ENCODE data around the gene SUN2.

Gene SUN2

GRCh38 chr22:38753948-38754750 is 1.6 kb downstream of the SUN2 start:
- DNase-seq (ENCODE audit: low read depth): no peak

GRCh38 chr22:38751422-38752346 is 4.1 kb downstream of the SUN2 start:
- DNase-seq (ENCODE audit: low read depth): no peak

- no peak for DNase-seq (ENCODE audit: low read depth)
Observed at GRCh38 chr22:38751066-38751421, 4.8 kb downstream of the SUN2 start.

- DNase-seq (ENCODE audit: low read depth): no peak
Observed at GRCh38 chr22:38750638-38751037, 5.2 kb downstream of the SUN2 start.

- DNase-seq (ENCODE audit: low read depth): no peak
Observed at GRCh38 chr22:38750104-38750503, 5.7 kb downstream of the SUN2 start.

- DNase-seq (ENCODE audit: low read depth): no peak
Observed at GRCh38 chr22:38748487-38749136, 7.2 kb downstream of the SUN2 start.

GRCh38 chr22:38745676-38746460 is 9.9 kb downstream of the SUN2 start:
- no peak for DNase-seq (ENCODE audit: low read depth)

GRCh38 chr22:38744981-38745380 is 10.8 kb downstream of the SUN2 start:
- DNase-seq (ENCODE audit: low read depth): no peak

- no peak for DNase-seq (ENCODE audit: low read depth)
Observed at GRCh38 chr22:38742176-38742942, 13.4 kb downstream of the SUN2 start.

- DNase-seq (ENCODE audit: low read depth): no peak
Observed at GRCh38 chr22:38741576-38741975, 14.2 kb downstream of the SUN2 start.

GRCh38 chr22:38741166-38741565 is 14.6 kb downstream of the SUN2 start:
- DNase-seq (ENCODE audit: low read depth): no peak

GRCh38 chr22:38740754-38741153 is 15.0 kb downstream of the SUN2 start:
- DNase-seq (ENCODE audit: low read depth): no peak

GRCh38 chr22:38740116-38740723 is 15.6 kb downstream of the SUN2 start:
- DNase-seq (ENCODE audit: low read depth): no peak

- no peak for DNase-seq (ENCODE audit: low read depth)
Observed at GRCh38 chr22:38739300-38740055, 16.3 kb downstream of the SUN2 start.

- DNase-seq (ENCODE audit: low read depth): no peak
Observed at GRCh38 chr22:38738475-38739070, 17.2 kb downstream of the SUN2 start.

- no peak for DNase-seq (ENCODE audit: low read depth)
Observed at GRCh38 chr22:38737302-38738060, 18.3 kb downstream of the SUN2 start.

GRCh38 chr22:38736257-38736570 is 19.6 kb downstream of the SUN2 start:
- DNase-seq (ENCODE audit: low read depth): no peak

GRCh38 chr22:38735465-38736256 is 20.1 kb downstream of the SUN2 start:
- DNase-seq (ENCODE audit: low read depth): no peak
